NCI-H526 treated with DMSO at 0.1 percent for 48 hours (cell line): ENCODE measurements around the gene ACADSB.

Source experiments
- DNase-seq: peaks from one replicate; lab custom pipeline; 2025; lab: John Stamatoyannopoulos, UW

The ACADSB gene

GRCh38 chr10:123004298-123004697 is 4.5 kb upstream of the ACADSB start:
- no peak for DNase-seq

DNA sequence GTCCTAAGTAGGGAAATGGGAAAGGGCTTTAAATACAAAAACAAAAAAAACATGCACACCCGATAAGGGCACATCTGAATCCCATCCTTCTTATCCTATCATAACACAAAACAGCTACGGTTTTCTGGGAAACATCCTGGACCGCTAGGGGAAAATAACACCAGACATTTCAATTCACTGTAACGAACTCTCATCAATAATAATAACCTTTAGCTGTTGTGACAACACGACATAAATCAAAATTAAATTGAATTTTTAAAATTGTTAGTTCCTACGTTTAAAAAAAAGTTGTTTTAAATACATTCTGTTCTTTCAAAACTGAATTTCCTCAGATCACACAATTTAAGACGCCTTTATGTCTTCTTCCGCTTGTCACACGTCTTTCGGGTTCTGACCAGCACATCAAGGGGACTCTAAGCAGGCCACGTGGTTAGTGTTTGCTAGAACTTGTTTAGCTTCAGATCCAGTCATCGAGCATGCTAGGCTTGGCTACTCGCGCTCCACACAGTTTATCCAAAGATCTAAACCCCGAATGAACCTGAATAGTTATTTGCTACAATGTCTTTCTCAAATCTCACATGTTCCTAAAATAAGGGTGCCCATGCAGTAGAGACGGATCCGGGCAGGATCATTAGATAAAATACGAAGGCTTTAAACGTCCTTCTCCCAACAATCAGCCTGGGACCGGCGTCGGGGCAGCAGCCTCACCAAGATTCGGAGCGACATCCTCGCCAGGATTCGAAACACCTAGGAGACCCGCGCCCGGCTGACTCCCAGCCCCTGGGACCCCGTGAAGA is 1.1 kb upstream of the ACADSB start:
- DNase-seq, result peak; percentile 62

GRCh38 chr10:123009105-123009820 is 457 bp downstream of the ACADSB start:
- no peak for DNase-seq

- DNase-seq, result no peak
Measured at GRCh38 chr10:123011987-123012386, 3.2 kb downstream of the ACADSB start.

DNA sequence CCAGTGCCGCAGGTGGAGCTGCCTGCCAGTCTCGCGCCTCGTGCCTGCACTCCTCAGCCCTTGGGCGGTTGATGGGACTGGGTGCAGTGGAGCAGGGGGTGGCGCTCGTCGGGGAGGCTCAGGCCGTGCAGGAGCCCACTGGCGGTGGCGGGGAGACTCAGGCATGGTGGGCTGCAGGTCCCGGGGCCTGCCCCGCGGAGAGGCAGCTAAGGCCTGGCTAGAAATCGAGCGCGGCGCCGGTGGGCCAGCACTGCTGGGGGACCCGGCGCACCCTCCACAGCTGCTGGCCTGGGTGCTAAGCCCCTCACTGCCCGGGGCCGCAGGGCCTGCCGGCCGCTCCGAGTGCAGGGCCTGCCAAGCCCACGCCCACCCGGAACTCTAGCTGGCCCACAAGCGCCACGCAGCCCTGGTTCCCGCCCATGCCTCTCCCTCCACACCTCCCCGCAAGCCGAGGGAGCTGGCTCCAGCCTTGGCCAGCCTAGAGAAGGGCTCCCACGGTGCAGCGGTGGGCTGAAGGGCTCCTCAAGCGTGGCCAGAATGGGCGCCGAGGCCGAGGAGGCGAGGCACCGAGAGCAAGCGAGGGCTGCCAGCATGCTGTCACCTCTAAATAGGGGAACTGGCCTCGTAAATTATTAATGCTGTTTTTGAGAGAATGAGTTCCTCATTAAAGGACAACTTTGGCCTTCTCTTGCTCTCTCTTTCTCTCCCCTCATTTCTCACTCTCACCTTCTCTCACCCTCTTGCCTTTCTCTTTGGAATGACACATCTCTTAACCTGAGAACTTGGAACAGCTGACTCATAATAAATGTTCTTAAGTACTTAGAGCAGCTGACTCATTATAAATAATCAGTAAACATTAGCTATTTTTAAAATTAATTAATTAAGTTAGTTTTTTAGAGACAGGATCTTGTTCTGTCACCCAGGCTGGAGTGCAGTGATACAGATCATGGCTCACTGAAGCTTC is 4.9 kb downstream of the ACADSB start:
- DNase-seq, result no peak

- no peak for DNase-seq
Measured at GRCh38 chr10:123014772-123015171, 6.0 kb downstream of the ACADSB start.

- DNase-seq, result no peak
Measured at GRCh38 chr10:123016228-123016627, 7.4 kb downstream of the ACADSB start.

DNA sequence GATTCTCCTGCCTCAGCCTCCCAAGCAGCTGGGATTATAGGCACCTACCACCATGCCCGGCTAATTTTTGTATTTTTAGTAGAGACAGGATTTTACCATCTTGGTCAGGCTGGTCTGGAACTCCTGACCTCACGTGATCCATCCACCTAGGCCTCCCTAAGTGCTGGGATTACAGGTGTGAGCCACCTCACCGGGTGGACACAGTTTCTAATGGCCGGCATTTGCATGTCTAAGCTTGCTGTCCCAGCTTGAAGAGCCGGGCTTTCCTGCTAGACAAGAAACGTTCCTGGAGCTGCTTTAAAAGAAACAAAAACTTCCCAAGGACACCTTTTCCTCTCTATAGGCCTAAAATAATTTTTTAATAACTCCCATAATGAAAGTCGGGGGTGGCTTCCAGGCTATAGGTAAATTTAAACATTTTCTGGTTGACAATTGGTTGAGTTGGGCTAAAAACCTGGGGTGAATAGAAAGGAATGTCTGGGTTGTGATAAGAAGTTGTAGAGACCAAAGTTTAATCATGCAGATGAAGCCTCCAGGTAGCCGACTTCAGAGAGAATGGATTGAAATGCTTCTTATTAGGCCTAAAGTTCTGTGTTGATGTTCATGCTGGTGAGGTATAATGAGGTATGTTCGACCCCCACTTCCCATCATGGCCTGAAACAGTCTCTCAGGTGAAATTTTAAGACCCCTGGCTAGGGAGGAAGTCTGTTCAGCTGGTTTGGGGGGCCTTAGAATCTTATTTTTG is 8.8 kb downstream of the ACADSB start:
- DNase-seq, result no peak

- DNase-seq, result no peak
Measured at GRCh38 chr10:123018531-123018930, 9.7 kb downstream of the ACADSB start.

DNA sequence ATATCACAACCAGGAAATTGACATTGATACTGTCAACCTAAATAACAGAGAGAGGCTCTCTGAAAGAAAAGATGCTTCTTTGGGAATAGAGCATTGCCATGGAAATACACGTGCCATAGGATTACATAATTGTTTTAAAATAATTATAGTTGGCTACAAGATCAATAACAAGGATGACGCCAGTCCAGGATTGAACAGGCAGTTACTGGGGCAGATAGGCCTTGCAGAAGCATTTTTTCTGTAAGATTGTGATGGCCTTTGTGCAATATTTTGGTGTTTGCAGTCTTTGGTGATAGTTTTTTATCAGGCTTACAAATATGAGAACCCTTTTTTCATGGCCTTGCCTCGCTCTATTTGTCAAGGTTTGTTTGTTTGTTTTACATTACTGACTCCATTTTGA is 10.5 kb downstream of the ACADSB start:
- DNase-seq, result no peak

DNA sequence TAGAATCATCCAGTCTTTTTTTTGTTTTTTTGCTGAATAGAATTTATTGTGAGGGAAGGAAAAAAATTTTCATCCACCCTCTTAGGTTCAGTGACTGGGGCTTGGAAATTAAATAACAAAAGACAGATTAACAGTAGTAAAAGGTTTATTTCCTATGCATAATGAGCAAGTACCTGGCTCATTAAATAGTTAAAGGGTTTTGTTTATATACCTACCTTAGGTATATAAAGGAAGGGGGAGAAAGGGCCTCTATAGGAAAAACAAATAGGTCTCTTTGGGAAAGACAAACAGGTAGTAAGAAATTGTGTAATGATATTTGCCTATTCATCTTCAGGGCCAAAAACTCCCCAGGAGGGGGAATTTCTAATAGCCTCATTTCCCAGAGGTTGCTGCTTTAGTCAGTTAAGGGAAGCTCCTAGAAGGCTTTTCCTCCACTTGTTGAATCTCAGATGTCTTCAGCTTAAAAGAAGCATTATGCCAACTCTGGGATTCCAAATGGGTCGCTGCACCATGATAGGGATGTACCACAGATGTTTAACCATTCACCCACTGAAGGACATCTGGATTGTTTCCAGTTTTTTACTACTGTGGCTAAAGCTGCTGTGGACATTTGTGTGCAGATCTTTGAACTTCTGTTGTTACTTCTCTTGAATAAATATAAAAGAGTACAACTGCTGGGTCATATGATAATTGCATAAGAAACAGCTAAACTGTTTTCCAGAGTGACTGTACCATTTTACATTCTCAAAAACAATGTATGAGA is 11.3 kb downstream of the ACADSB start:
- DNase-seq, result peak; percentile 90

- peak; percentile 74 for DNase-seq
Measured at GRCh38 chr10:123021517-123021916, 12.7 kb downstream of the ACADSB start.

DNA sequence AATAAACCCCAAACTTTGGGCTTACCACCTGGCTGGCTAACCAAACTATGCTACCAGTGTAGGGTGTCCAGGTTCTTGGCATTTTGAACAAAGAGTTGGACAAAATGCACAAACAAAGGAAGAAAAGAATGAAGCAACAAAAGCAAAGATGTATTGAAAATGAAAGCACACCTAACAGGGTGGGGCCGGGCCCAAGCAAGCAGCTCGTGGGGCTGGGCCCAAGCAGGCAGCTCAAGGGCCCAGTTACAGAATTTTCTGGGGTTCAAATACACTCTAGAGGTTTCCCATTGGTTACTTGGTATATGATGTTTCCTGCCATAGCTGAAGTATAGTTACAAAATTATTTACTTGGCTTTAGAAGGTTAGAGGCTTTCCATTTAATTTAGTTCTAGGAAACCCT is 15.7 kb downstream of the ACADSB start:
- no peak for DNase-seq

DNA sequence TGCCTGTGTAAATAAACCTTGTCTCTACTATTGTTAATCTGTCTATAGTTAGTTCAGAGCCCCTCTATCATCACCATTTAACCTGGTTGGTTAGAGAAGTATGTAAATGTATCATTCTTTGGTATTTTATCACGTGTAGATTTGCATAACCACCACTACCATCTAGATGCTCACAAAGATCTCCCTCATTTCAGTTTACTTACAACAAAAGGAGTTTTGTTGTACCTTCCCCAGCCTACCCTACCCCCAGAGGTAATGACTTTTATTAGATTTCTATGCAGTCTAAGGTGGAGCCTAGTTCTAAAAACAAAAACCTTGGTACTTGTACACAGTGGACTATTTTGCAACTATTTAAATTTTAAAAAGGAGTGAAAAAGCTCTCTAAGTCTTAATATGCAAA is 17.5 kb downstream of the ACADSB start:
- DNase-seq, result peak; percentile 98

DNA sequence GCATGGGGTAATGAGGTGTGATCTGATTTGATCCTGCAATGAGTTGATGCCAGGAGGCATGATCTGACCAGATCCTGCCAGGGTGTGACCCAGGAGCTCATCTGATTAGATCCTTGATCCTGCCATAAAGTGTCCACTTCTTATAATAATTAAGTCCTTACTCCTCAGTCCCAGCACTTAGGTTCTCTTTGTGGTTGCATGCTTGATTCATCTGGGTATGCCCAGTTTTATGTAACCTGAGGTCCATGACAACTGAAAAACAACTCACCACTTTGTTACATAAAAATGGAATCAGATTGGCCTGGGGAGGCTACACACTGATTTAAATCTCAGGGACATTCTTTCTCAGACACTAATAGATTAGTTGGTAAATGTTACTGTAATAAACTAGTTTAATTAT is 19.1 kb downstream of the ACADSB start:
- no peak for DNase-seq

GRCh38 chr10:123031124-123031523 is 22.3 kb downstream of the ACADSB start:
- DNase-seq, result no peak

DNA sequence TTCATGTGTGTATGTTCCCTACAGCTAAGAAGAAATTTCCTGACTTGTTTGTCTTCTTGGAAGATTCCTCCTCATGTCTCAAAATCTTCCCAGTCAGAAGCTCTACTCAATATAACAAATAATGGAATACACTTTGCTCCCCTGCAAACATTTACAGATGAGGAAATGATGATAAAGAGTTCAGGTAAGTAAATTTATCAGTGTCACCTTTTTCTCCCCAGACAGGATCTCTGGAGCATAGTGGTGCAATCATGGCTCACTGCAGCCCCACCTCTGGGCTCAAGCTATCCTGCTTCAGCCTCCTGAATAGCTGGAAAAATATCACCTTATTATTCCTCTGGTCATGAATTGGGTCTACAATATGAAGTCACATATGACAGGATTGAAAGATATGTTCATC is 25.5 kb downstream of the ACADSB start:
- DNase-seq, result no peak

GRCh38 chr10:123035467-123036086 is 26.8 kb downstream of the ACADSB start:
- no peak for DNase-seq

- no peak for DNase-seq
Measured at GRCh38 chr10:123038782-123039631, 30.2 kb downstream of the ACADSB start.

DNA sequence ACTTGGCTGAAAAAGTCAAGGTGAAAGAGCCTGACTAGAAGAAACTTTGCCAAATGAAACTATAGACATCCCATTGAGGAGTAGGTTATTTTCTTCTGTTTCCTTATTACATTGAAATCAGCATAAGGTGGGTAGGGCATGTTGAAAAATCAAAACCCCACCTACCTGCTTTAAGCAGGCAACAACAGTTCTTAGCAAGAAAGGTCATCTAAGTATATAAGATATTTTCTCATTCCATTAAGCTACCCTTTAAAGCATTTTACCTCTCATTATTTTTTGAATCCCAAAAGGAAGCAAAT is 30.8 kb downstream of the ACADSB start:
- DNase-seq, result no peak
